GM19328 (cell line): ENCODE results near the gene NOS1AP.
"Not testable (repeated sequence)": the region's sequence is repeated elsewhere in the genome, so short reads cannot be mapped to it uniquely, and the experiment has no call there.

ENCODE experiments used
- ATAC-seq: cut with Tn5 transposase; IDR thresholded peaks from one replicate; pipeline ENCODE4 v1.9.1; 2021; ENCODE audit warnings: mild to moderate bottlenecking, moderate library complexity; ENCODE audit not compliant: unreplicated experiment

NOS1AP gene

GRCh38 chr1:162056579-162056978 is 12.9 kb upstream of the NOS1AP start:
- no peak for ATAC-seq

- ATAC-seq = no peak
These were observed 9.8 kb upstream of the NOS1AP start for GRCh38 chr1:162059721-162060120.

GRCh38 chr1:162060314-162060713 is 9.2 kb upstream of the NOS1AP start:
- ATAC-seq = no peak

- ATAC-seq = no peak
These were observed 6.9 kb upstream of the NOS1AP start for GRCh38 chr1:162062542-162063015.

- no peak for ATAC-seq
These were observed 4.5 kb upstream of the NOS1AP start for GRCh38 chr1:162065016-162065415.

GRCh38 chr1:162066836-162067235 is 2.7 kb upstream of the NOS1AP start:
- ATAC-seq = not testable (repeated sequence)

GRCh38 chr1:162067466-162067865 is 2.0 kb upstream of the NOS1AP start:
- ATAC-seq = no peak

GRCh38 chr1:162068301-162068700 is 1.2 kb upstream of the NOS1AP start:
- ATAC-seq = no peak

GRCh38 chr1:162070094-162070748 is 730 bp downstream of the NOS1AP start:
- ATAC-seq = no peak

GRCh38 chr1:162070825-162071224 is 1.3 kb downstream of the NOS1AP start:
- no peak for ATAC-seq

GRCh38 chr1:162072740-162073139 is 3.2 kb downstream of the NOS1AP start:
- no peak for ATAC-seq

GRCh38 chr1:162074276-162075005 is 5.0 kb downstream of the NOS1AP start:
- no peak for ATAC-seq

GRCh38 chr1:162075862-162076261 is 6.4 kb downstream of the NOS1AP start:
- no peak for ATAC-seq

- no peak for ATAC-seq
These were observed 8.3 kb downstream of the NOS1AP start for GRCh38 chr1:162077648-162078299.

GRCh38 chr1:162079030-162079429 is 9.5 kb downstream of the NOS1AP start:
- ATAC-seq = no peak

GRCh38 chr1:162080472-162081015 is 11.1 kb downstream of the NOS1AP start:
- no peak for ATAC-seq

GRCh38 chr1:162081316-162081715 is 11.8 kb downstream of the NOS1AP start:
- no peak for ATAC-seq

- not testable (repeated sequence) for ATAC-seq
These were observed 12.6 kb downstream of the NOS1AP start for GRCh38 chr1:162082080-162082479.

- ATAC-seq = no peak
These were observed 13.8 kb downstream of the NOS1AP start for GRCh38 chr1:162083273-162083672.

- ATAC-seq = no peak
These were observed 16.5 kb downstream of the NOS1AP start for GRCh38 chr1:162085991-162086390.

GRCh38 chr1:162087111-162087510 is 17.6 kb downstream of the NOS1AP start:
- ATAC-seq = no peak

GRCh38 chr1:162087574-162087973 is 18.1 kb downstream of the NOS1AP start:
- no peak for ATAC-seq
